ENCODE measurements around the gene KCNQ1.

Gene KCNQ1

DNA sequence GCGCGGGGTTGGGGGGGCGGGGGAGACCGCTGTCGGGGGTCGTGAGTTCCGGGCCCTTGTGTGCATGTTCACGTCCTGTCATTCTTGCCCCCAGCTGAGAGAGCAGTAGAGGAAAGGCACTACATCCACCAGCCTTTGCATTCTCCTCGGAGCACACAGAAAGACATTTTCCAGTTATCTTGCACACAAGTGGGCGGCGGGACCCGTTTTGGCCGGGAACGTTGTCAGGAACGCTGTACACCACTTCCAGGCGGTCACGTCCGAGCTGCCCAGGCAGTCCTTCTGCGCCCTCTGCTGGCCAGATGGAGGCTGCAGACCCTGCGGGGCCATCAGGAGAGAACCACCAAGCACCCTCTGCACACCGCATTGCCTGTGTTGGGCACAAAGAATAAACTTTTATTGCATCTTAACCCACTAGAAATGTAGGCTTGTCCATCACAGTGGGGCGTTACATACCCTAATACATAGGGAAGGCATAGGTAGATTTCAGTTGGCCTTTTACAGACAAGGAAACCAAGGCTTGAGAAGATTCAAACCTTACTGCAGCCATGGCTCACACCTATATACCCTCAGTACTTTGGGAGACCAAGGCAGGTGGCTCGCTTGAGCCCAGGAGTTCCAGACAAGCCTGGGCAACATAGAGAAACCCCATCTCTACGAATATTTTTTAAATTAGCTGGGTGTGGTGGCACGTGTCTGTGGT, 443.6 kb downstream of the KCNQ1 start:
- FAIRE-seq (peak; percentile 96), DNase-seq (ENCODE audit: low spot score) (peak; percentile 86)

DNA sequence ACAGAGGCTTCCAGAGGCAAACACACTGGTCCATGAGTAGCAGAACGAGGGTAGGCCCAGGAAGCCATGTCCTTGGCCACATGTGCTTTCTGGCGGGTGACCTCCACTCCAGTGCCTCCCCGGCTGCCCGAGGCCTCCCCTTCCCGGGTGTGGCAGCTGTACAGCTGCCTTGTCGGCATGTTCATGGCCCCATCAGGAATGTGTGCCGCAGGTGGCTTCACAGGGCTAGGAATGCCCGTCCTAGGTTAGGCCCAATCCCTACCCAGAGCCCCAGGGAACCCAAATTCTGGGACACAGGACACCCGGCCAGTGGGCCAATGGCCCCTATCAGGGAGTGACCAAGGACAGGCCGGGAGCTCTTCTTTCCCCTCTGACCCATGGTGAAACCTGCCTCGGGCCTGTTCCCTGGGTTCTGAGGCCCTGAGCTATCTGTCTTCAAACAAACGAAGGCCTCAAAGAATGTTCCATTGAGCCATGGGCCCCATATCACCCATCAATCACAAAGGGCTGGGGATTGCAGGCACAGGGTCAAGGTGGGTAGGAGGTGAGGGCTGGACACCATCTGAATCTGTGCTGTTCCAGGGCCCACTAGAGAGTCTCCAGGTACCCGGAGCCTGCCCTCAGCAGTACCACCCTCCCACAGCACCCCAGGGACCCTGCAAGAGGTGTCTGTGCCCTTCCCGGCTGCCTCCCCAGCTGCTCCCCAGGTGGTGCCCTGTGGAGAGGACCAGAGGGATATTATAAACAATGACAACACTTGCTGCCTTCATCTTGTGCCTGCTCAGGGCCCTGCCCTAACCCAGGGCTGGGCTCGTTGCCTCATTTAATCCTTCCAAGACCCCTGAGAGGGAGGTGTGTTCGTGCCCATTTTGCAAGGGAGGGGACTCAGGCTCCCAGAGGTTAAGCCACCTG, 444.8 kb downstream of the KCNQ1 start:
- DNase-seq (ENCODE audit: low spot score) (no peak), FAIRE-seq (no peak)

GRCh38 chr11:2890466-2891294, 445.9 kb downstream of the KCNQ1 start:
- no peak for DNase-seq (ENCODE audit: low spot score)
- no peak for FAIRE-seq

- FAIRE-seq: peak; percentile 17
Measured at GRCh38 chr11:2891326-2892214, 446.8 kb downstream of the KCNQ1 start.

GRCh38 chr11:2892215-2892966, 447.6 kb downstream of the KCNQ1 start:
- DNase-seq (ENCODE audit: low spot score) (peak; percentile 88), FAIRE-seq (peak; percentile 52)

More at GRCh38 chr11:2891326-2892214, 446.8 kb downstream of the KCNQ1 start:
- no peak for DNase-seq (ENCODE audit: low spot score)

GRCh38 chr11:2892967-2893528, 448.2 kb downstream of the KCNQ1 start:
- DNase-seq (ENCODE audit: low spot score): peak; percentile 48
- no peak for FAIRE-seq

GRCh38 chr11:2893935-2894334, 449.1 kb downstream of the KCNQ1 start:
- DNase-seq (ENCODE audit: low spot score) (no peak), FAIRE-seq (no peak)

DNA sequence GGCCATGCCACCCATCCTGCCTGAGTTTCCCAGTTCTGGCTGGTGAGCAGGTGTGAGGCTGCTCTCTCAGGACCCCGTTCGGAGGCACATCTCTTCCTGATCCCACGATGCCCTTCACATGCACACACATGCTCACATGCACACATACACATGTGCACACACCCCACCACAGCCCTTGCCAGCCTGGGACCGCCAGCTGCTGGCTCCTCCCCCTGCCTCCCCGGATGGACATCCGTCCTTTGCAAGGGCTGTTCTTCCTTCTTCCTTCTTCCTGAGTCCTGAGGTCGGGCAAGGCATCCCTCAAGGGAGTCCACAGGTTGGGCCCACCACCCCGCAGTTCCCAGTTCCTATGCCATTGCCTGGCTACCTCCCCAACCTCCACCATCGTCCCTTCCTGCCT, 451.2 kb downstream of the KCNQ1 start:
- FAIRE-seq (no peak), DNase-seq (ENCODE audit: low spot score) (no peak)

GRCh38 chr11:2897048-2897447, 452.2 kb downstream of the KCNQ1 start:
- FAIRE-seq (no peak), DNase-seq (ENCODE audit: low spot score) (no peak)

GRCh38 chr11:2898366-2899079, 453.7 kb downstream of the KCNQ1 start:
- DNase-seq (ENCODE audit: low spot score) (peak; percentile 86), FAIRE-seq (no peak)
